Endothelial cell of umbilical vein (primary cell): ENCODE data around the gene GJB4.

Source experiments
- POLR2AphosphoS5 ChIP-seq: IDR thresholded peaks from 2 replicates; pipeline ENCODE4 v1.6.1; 2012; ENCODE audit warnings: low read depth, mild to moderate bottlenecking, control low read depth, low read length, moderate library complexity; ENCODE audit not compliant: insufficient read depth
- TF ChIP-seq, protein P1 (sequence below), 2 donors: IDR thresholded peaks; 1 replicate in 1 of 2; 2 replicates in 1 of 2; pipeline ENCODE4 v1.5.1; 2011; ENCODE audit warnings: low read length in 2 of 2, mild to moderate bottlenecking in 2 of 2, moderate library complexity in 2 of 2, control low read depth in 1 of 2, inconsistent platforms in 1 of 2, low read depth in 1 of 2; ENCODE audit not compliant: insufficient read depth in 1 of 2; ENCODE audit errors: extremely low read depth in 1 of 2

DNA sequence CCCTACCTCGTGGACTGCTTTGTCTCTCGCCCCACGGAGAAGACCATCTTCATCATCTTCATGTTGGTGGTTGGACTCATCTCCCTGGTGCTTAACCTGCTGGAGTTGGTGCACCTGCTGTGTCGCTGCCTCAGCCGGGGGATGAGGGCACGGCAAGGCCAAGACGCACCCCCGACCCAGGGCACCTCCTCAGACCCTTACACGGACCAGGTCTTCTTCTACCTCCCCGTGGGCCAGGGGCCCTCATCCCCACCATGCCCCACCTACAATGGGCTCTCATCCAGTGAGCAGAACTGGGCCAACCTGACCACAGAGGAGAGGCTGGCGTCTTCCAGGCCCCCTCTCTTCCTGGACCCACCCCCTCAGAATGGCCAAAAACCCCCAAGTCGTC is 35.2 kb downstream of the GJB4 start:
- TF ChIP-seq, protein P1, sequence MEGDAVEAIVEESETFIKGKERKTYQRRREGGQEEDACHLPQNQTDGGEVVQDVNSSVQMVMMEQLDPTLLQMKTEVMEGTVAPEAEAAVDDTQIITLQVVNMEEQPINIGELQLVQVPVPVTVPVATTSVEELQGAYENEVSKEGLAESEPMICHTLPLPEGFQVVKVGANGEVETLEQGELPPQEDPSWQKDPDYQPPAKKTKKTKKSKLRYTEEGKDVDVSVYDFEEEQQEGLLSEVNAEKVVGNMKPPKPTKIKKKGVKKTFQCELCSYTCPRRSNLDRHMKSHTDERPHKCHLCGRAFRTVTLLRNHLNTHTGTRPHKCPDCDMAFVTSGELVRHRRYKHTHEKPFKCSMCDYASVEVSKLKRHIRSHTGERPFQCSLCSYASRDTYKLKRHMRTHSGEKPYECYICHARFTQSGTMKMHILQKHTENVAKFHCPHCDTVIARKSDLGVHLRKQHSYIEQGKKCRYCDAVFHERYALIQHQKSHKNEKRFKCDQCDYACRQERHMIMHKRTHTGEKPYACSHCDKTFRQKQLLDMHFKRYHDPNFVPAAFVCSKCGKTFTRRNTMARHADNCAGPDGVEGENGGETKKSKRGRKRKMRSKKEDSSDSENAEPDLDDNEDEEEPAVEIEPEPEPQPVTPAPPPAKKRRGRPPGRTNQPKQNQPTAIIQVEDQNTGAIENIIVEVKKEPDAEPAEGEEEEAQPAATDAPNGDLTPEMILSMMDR (IDR thresholded peaks at IDR 0.05; ENCODE audit: extremely low read depth in 1 of 2, insufficient read depth in 1 of 2, low read depth in 1 of 2, low read length in 2 of 2): no peak
- TF ChIP-seq POLR2AphosphoS5: no peak
